Activated B cell treated with CpG ODN at 0.5 μM for 24 hours (primary cell): ENCODE results near the gene UBE2V1. TPM values are rescaled to one million over a fixed set of nuclear protein-coding genes. Genes with fewer than 3 reads are reported as not detected.
A peak's percentile ranks its signal among the peaks of the same experiment; 100 is the strongest.

Experiments
- ATAC-seq: fragments of 200-7000 bp; cut with Tn5 transposase; one replicate; pipeline ENCODE4 v1.10.0; 2021; ENCODE audit warnings: low read depth, mild to moderate bottlenecking, moderate library complexity
- CTCF ChIA-PET: fragments of 350-600 bp; sonication (Branson Sonifier 250); formaldehyde crosslinking; loops from one replicate; lab custom pipeline; 2021; ENCODE audit warnings: antibody characterized with exemption; lab: Charles Lee
- POLR2A ChIA-PET: fragments of 350-600 bp; sonication (Branson Sonifier 250); formaldehyde crosslinking; loops from one replicate; lab custom pipeline; 2021; ENCODE audit warnings: antibody characterized with exemption; lab: Charles Lee
- DNase-seq: peaks from one replicate; pipeline ENCODE4 v3.0.0; 2022
- H3K27ac Mint-ChIP-seq: one replicate; pipeline ENCODE4 v1.8.0; 2020; ENCODE audit warnings: mixed read lengths
- H3K27me3 Mint-ChIP-seq: one replicate; pipeline ENCODE4 v1.8.0; 2021; ENCODE audit warnings: mixed read lengths
- H3K36me3 Mint-ChIP-seq: one replicate; pipeline ENCODE4 v1.8.0; 2021; ENCODE audit warnings: low read depth, mixed read lengths
- H3K4me1 Mint-ChIP-seq: one replicate; pipeline ENCODE4 v1.8.0; 2021; ENCODE audit warnings: mixed read lengths
- H3K4me3 Mint-ChIP-seq: one replicate; pipeline ENCODE4 v1.8.0; 2020; ENCODE audit warnings: mild to moderate bottlenecking, mixed read lengths
- H3K9me3 Mint-ChIP-seq: one replicate; pipeline ENCODE4 v1.8.0; 2020; ENCODE audit warnings: mixed read lengths
- intact Hi-C: fragments of 100-400 bp; cut with micrococcal nuclease; formaldehyde crosslinking; loops from one replicate; pipeline ENCODE4 v1.15.1; 2024
- total RNA-seq: library from RNA; stranded (reverse); gene quantifications from 2 replicates; pipeline ENCODE4 v1.2.3, GENCODE V29; 2022
- TF ChIP-seq, protein P1 (sequence below): fragments of 200-600 bp; IDR thresholded peaks from one replicate; pipeline ENCODE4 v1.8.0; 2022; ENCODE audit warnings: antibody characterized with exemption, mild to moderate bottlenecking

UBE2V1 gene
- total RNA-seq, 1 donor from 2014 or later = 166 TPM

DNA sequence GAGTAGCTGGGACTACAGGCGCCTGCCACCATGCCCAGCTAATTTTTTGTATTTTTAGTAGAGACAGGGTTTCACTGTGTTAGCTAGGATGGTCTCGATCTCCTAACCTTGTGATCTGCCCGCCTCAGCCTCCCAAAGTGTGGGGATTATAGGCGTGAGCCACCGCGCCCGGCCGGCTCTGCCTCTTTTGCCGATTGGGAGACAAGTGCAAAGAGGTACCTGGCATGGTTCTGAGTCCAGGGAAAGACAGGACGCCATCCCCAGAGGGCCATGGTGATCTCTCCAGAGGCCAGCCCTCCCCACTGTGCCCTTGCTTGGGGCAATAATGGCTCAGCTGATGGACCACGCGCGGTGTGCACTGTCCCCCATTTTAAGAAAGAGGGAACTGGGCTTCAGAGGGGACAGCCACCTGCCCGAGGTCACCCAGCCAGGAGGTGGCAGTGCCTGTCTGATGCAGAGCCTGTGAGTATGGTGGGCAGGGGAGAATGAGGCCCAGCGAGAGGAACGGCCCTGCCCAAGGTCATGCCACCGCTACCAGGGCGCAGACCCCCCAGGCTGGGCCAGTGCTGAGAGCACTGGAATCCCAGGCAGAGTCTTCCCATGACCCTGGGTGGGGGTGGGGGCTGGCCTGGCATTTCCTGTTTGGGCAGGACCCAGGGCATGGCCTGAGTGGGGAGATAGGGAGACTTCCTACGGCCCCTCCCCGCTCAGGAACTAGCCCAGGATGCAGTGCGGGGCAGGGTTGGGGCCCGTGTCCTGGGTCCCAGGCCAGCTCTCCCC, 69.2 kb downstream of the UBE2V1 start:
- peaks cover 42% of the 10 kb centered on the region for H3K4me1 Mint-ChIP-seq
- ChIA-PET CTCF (interaction anchor here (0.6 kb wide), 1 partner anchor 127 kb away, joined by 3 read pairs; no protein-coding TSS in a partner anchor), POLR2A (no interaction called here)
- H3K9me3 Mint-ChIP-seq = peaks cover 2% of the 10 kb centered on the region
- no peak overlapping the region for H3K27ac Mint-ChIP-seq
- no peaks in the 10 kb centered on the region for H3K36me3 Mint-ChIP-seq
- intact Hi-C loops = no loop called here
- no peak overlapping the region for H3K4me3 Mint-ChIP-seq
- TF ChIP-seq, protein P1, sequence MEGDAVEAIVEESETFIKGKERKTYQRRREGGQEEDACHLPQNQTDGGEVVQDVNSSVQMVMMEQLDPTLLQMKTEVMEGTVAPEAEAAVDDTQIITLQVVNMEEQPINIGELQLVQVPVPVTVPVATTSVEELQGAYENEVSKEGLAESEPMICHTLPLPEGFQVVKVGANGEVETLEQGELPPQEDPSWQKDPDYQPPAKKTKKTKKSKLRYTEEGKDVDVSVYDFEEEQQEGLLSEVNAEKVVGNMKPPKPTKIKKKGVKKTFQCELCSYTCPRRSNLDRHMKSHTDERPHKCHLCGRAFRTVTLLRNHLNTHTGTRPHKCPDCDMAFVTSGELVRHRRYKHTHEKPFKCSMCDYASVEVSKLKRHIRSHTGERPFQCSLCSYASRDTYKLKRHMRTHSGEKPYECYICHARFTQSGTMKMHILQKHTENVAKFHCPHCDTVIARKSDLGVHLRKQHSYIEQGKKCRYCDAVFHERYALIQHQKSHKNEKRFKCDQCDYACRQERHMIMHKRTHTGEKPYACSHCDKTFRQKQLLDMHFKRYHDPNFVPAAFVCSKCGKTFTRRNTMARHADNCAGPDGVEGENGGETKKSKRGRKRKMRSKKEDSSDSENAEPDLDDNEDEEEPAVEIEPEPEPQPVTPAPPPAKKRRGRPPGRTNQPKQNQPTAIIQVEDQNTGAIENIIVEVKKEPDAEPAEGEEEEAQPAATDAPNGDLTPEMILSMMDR = no peak
- ATAC-seq (no peak), DNase-seq (no peak)
- H3K27me3 Mint-ChIP-seq = no peaks in the 10 kb centered on the region

- CTCF ChIA-PET = no interaction called here
- intact Hi-C loops = no loop called here
- TF ChIP-seq, protein P1 = no peak
- Mint-ChIP-seq H3K4me3 (no peak overlapping the region), H3K36me3 (no peaks in the 10 kb centered on the region), H3K27me3 (no peaks in the 10 kb centered on the region), H3K4me1 (peaks cover 33% of the 10 kb centered on the region), H3K27ac (no peak overlapping the region), H3K9me3 (peaks cover 2% of the 10 kb centered on the region)
- ATAC-seq (no peak), DNase-seq (no peak)
- POLR2A ChIA-PET = no interaction called here
Measured at GRCh38 chr20:50042370-50043313, 70.3 kb downstream of the UBE2V1 start.

DNA sequence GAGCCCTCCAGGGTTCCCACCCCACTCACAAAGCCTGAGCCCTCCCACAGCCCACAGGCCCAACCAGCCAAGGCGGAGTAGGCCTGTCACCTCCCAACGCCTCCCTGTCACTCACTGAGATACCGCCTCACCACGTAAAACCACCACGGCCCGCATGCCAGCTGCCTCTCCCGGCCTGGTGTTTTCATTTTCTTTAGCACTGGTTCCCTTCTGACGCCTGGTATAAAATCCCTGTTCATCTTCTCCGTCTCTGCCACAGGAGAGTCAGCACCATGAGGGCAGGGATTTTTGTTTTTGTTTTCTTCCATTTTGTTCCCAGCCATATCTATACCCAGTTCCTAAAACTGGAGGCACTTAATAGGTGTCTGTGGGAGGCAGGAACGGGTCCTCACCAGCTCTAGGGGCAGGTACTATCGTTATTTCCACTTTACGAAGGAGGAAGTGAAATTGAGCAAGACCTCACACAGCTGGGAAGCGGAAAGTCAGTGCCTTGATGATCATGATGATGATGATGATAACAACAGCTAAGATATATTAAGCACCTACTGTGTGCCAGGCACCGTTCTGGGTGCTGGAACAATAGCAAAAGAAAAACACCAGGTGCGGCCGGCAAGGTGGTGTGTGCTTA, 71.6 kb downstream of the UBE2V1 start:
- POLR2A ChIA-PET = interaction anchor here (0.5 to 2.0 kb wide), 4 partner anchors 30 to 114 kb away, joined by 3 to 15 read pairs (median 8); partner anchors contain the start of gene SNAI1
- TF ChIP-seq, protein P1 = no peak
- DNase-seq = peak; percentile 26
- CTCF ChIA-PET = interaction anchor here (0.7 to 1.2 kb wide), 4 partner anchors 30 to 113 kb away, joined by 3 to 4 read pairs (median 4); no protein-coding TSS in a partner anchor
- Mint-ChIP-seq H3K4me1 (peaks cover 20% of the 10 kb centered on the region), H3K27me3 (no peaks in the 10 kb centered on the region), H3K9me3 (peaks cover 2% of the 10 kb centered on the region), H3K27ac (peak overlapping the region; percentile 89), H3K36me3 (no peaks in the 10 kb centered on the region), H3K4me3 (peak overlapping the region; percentile 73)
- intact Hi-C loops = loop anchor here (1.0 to 2.0 kb wide), 3 partner anchors 8 to 59 kb away; partner anchors contain the start of gene SNAI1
- ATAC-seq = peak; percentile 91

- Mint-ChIP-seq H3K4me3 (peak overlapping the region; percentile 73), H3K9me3 (peaks cover under 1% of the 10 kb centered on the region), H3K36me3 (no peaks in the 10 kb centered on the region), H3K27me3 (no peaks in the 10 kb centered on the region), H3K4me1 (peaks cover 16% of the 10 kb centered on the region), H3K27ac (peak overlapping the region; percentile 89)
- DNase-seq (no peak), ATAC-seq (no peak)
- CTCF ChIA-PET = interaction anchor here (0.7 to 1.2 kb wide), 3 partner anchors 31 to 114 kb away, joined by 3 to 4 read pairs (median 4); no protein-coding TSS in a partner anchor
- TF ChIP-seq, protein P1 = no peak
- POLR2A ChIA-PET = interaction anchor here (0.6 to 2.0 kb wide), 4 partner anchors 29 to 58 kb away, joined by 3 to 15 read pairs (median 6); partner anchors contain the start of gene SNAI1
- intact Hi-C loops = loop anchor here (1.0 to 2.0 kb wide), 3 partner anchors 9 to 58 kb away; partner anchors contain the start of gene SNAI1
Measured at GRCh38 chr20:50040432-50041245, 72.3 kb downstream of the UBE2V1 start.
